CD4-positive, alpha-beta T cell treated with Interleukin-17A for 4 hours (primary cell): Measurements from ENCODE around the gene MTHFD1L.
A peak's percentile ranks its signal among the peaks of the same experiment; 100 is the strongest.
"Not testable (repeated sequence)": the region's sequence is repeated elsewhere in the genome, so short reads cannot be mapped to it uniquely, and the experiment has no call there.

Source experiments
- DNase-seq: peaks from one replicate; pipeline ENCODE4 v3.0.0-alpha.2; 2020; ENCODE audit warnings: mixed read lengths

MTHFD1L gene

DNA sequence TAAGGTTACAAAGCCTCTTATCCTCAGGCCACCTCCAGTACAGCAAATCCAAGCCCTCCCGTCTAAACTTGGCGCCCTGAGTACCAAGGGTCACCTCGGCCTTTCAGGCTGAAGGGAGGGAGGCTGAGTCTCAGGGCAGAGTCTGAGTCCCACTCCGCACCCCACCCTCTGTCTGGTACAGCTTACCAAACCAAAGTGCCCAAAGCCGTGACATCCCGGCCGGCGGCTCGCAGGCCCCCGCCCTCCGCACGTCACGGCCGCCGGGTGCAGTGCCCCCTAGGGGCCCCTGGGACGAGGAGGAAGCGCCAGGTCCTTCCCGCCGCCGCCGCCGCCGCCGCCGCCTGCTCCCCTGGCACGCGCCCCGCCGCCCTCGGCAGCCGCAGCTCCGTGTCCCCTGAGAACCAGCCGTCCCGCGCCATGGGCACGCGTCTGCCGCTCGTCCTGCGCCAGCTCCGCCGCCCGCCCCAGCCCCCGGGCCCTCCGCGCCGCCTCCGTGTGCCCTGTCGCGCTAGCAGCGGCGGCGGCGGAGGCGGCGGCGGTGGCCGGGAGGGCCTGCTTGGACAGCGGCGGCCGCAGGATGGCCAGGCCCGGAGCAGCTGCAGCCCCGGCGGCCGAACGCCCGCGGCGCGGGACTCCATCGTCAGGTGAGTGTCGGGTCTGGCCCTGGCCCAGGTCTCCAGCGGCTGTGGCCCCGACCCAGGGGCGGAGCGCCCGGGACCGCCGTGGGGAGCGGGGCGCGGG lies at the start of gene MTHFD1L:
TSS of gene MTHFD1L (plus strand) at position 297 of the 741 bp plus-strand sequence. CDS start at position 418, 121 bp downstream.
- peak; percentile 79 for DNase-seq

DNA sequence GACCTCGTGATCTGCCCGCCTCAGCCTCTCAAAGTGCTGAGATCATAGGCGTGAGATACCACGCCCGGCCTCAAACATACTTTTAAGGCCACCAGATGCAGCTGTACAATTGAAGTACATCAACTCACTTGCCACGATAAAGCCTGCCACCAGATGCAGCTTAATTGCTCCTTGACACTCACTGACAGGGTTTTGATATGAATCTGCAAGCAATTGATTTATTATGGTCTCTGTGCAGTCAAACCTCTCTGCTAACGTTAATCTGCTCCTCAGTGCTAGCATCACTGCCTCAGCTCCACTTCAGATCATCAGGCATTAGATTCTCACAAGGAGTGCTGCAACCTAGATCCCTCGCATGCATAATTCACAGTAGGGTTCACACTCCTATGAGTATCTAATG lies 48.9 kb upstream of the MTHFD1L start:
- DNase-seq, result not testable (repeated sequence)

GRCh38 chr6:150822932-150823331 lies 42.6 kb upstream of the MTHFD1L start:
- DNase-seq, result no peak

DNA sequence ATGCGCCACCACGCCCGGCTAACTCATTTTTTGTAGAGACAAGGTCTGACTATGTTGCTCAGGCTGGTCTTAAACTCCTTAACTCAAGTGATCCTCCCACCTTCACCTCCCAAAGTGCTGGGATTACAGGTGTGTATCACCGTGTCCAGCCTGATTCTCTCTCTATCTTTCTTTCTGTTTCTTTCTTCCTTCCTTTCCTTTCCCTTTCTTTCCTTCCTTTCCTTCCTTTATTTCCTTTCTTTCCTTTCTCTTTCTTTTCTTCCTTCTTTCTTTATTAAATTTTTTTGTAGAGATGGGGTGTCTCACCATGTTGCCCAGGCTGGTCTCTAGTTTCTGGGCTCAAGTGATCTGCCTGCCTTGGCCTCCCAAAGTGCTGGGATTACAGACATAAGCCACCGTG lies 38.7 kb upstream of the MTHFD1L start:
- DNase-seq, result no peak

DNA sequence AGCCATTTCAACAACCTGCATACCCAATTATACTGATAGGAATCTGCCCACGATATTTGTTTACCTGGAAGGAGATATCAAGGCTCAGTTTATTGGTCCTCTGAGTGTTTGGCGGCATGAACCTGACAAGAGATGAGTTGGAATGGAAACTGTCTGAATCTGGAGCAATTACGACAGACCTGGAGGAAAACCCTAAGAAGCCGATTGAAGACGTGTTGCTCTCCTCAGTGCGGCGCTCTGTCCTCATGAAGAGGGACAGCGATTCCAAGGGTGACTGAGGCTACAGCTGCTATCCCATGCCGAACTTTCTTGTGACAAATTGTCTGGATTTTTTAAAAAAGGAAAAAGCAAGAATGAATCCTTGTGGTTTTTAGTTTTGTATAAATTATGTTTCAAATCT lies 37.4 kb upstream of the MTHFD1L start:
- not testable (repeated sequence) for DNase-seq

DNA sequence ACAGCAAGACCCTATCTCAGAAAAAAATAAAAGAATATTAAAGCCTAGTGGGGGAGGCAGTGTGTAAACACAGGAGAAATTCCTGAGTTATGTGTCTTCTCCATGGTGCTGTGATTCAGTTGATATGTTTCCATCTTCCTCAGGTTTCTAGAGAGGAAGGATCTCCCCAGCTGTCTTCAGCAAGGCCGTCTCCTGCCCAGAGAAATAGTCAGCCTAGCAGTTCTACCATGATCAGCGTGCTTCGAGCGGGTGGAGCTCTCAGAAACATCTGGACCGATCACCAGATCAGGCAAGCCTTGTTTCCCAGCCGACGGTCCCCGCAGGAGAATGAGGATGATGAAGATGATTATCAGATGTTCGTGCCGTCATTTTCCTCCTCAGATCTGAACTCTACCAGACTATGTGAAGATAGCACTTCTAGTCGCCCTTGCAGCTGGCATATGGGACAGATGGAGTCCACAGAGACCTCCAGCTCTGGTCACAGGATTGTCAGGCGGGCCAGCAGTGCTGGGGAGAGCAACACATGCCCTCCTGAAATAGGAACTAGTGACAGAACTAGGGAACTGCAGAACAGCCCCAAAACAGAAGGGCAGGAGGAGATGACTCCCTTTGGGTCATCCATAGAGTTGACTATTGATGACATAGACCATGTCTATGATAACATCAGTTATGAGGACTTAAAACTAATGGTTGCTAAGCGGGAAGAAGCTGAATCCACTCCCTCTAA lies 34.9 kb upstream of the MTHFD1L start:
- no peak for DNase-seq

GRCh38 chr6:150831577-150831976 lies 33.9 kb upstream of the MTHFD1L start:
- DNase-seq, result no peak

DNA sequence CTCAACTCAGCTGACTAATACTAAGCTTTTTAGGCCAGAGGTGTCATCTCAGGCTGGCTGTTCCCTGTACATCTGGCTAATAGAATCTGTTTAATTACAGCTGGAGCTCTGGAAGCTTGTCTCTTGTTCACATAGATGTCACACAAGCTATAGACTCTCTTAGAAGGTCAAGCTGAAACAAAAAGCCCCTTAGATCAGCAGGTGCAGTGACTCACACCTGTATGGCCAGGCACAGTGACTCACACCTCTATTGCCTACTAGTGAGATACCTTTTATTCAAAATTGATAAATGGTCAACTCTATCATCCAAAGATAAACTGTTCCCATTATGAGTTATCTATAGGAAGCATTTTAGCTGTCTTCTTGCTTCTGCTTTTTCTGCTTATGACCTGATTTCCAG lies 29.9 kb upstream of the MTHFD1L start:
- DNase-seq, result no peak

GRCh38 chr6:150840185-150840584 lies 25.3 kb upstream of the MTHFD1L start:
- no peak for DNase-seq

- DNase-seq, result no peak
Measured at GRCh38 chr6:150841189-150841588, 24.3 kb upstream of the MTHFD1L start.

GRCh38 chr6:150841697-150842096 lies 23.8 kb upstream of the MTHFD1L start:
- no peak for DNase-seq

DNA sequence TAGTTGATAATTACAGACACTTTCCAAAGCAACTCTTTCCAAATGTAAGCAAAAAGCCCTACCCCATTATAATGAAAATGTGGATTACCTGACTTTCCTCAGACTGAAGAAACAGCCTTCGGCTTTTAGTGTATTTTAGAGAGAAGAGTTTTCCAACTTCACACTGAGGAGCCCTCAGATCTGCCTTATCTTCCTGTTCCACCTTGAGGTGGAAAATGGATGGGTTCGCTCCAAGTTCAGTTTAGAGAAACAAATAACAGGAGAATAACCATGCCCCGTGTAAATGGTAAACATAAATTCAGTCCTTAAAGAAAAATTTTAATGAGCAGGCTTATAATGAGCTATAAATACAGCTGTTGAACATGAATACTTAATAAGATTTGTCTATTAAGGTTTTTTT lies 21.1 kb upstream of the MTHFD1L start:
- no peak for DNase-seq

GRCh38 chr6:150846641-150847040 lies 18.9 kb upstream of the MTHFD1L start:
- DNase-seq, result no peak

DNA sequence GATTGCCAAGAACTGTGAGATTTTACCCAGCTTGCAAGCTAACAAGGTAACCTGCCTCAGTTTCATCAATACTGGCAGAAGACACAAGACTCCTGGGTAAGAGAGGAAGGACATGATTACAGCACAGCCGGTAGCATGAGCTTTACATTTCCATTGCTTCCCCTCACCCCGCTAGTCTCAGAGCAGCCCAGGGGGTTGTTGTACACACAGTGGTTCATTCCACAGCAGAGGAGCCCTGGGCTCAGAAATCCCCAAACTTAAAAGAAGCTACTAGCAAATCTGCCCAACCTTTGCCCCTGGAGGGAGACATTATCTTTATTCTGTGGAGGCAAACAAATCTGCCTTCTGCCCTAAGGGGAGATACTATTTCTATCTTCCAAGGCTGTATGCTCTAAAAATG lies 17.1 kb upstream of the MTHFD1L start:
- DNase-seq, result no peak

DNA sequence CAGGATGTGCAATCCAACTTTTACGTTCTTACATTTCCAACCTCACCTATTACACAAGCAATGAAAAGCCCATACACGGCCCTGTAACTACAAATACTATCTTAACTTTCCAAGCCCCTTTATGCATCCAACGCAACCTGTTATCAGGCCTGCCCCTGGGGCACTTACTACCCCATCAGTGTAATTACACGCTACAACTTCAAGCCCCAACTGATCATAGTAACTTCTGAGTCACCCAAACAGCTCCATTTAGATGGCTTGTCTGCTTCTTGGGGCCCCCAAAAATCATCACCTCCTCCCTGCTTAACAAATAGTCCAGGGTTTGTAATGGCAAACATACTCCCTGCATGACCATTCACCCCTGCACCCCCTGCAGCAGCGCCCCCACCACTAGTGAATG lies 11.1 kb upstream of the MTHFD1L start:
- DNase-seq, result not testable (repeated sequence)

GRCh38 chr6:150855171-150855570 lies 10.3 kb upstream of the MTHFD1L start:
- not testable (repeated sequence) for DNase-seq

- DNase-seq, result no peak
Measured at GRCh38 chr6:150857062-150857944, 8.2 kb upstream of the MTHFD1L start.

- no peak for DNase-seq
Measured at GRCh38 chr6:150857945-150858308, 7.6 kb upstream of the MTHFD1L start.

GRCh38 chr6:150861448-150862168 lies 3.9 kb upstream of the MTHFD1L start:
- DNase-seq, result not testable (repeated sequence)

- DNase-seq, result no peak
Measured at GRCh38 chr6:150863213-150863928, 2.1 kb upstream of the MTHFD1L start.

DNA sequence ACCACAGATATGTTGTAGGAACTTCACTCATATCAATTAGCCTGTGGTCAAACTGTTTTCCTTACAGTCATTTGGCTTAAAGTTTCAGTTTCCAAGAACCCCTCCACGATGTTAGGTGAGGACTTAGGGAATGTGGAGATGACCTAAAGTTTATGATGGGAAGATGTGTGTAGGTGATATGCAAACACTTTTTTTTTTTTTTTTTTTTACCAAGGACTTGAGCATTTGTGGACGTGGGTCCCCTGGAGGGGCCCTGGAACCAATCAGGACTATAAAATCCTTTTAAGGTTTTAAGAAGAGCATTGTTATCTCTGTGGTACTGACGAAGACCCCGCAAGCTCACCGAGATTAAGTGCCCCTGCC lies 478 bp upstream of the MTHFD1L start:
- DNase-seq, result no peak
